ENCODE measurements around the gene CPSF4.

GRCh38 chr7:99390941-99391602 is 47.7 kb upstream of the CPSF4 start:
- TF ChIP-seq CTCF (IDR thresholded peaks at IDR 0.05) (no peak), POLR2AphosphoS5 (IDR thresholded peaks at IDR 0.05) (no peak)
